GM12878 (cell line): ENCODE results near the gene AK4.

ENCODE experiments used
- ASH2L ChIP-seq: fragments of 300-600, 200-600 bp; sonication (generic); IDR thresholded peaks from 2 replicates; pipeline ENCODE4 v1.6.1; 2017; ENCODE audit warnings: low read depth, mild to moderate bottlenecking, borderline replicate concordance
- CTCF ChIP-seq, 3 experiments: IDR thresholded peaks in 2 of 3; conservative IDR thresholded peaks in 1 of 3; 2 replicates each; pipeline ENCODE4 v1.5.1; 2011; ENCODE audit warnings: low read depth in 3 of 3, low read length in 3 of 3, mild to moderate bottlenecking in 3 of 3, control low read depth in 2 of 3, moderate library complexity in 2 of 3, inconsistent platforms in 1 of 3, mixed read lengths in 1 of 3; ENCODE audit not compliant: control insufficient read depth in 2 of 3, insufficient read depth in 1 of 3; ENCODE audit errors: extremely low read depth in 1 of 3
- EP300 ChIP-seq, 2 experiments: fragments of 150-350 bp in 1 of 2; IDR thresholded peaks; 2 replicates each; pipeline ENCODE4 v1.6.1; 2011 to 2012; ENCODE audit warnings: low read depth in 2 of 2, low read length in 2 of 2, borderline replicate concordance in 1 of 2, improper control_type of control experiment in 1 of 2, inconsistent platforms in 1 of 2; ENCODE audit not compliant: control insufficient read depth in 1 of 2
- FOS ChIP-seq: IDR thresholded peaks from 3 replicates; pipeline ENCODE4 v1.6.1; 2011; ENCODE audit warnings: borderline replicate concordance; ENCODE audit not compliant: insufficient read length; ENCODE audit errors: extremely low read depth
- NBN ChIP-seq: fragments of 450-650 bp; IDR thresholded peaks from 2 replicates; pipeline ENCODE4 v1.6.1; 2016
- NFIC ChIP-seq: IDR thresholded peaks from 2 replicates; pipeline ENCODE4 v1.6.1; 2012; ENCODE audit warnings: low read depth, mild to moderate bottlenecking, inconsistent platforms, low read length, moderate library complexity
- POLR2A ChIP-seq: IDR thresholded peaks from 2 replicates; pipeline ENCODE4 v1.6.1; 2011; ENCODE audit warnings: low read depth, mild to moderate bottlenecking, low read length
- POLR2AphosphoS2 ChIP-seq: IDR thresholded peaks from 2 replicates; pipeline ENCODE4 v1.6.1; 2011; ENCODE audit warnings: low read depth, mild to moderate bottlenecking, low read length, improper control_type of control experiment, moderate library complexity
- SRF ChIP-seq, 2 experiments: IDR thresholded peaks; 2 replicates each; pipeline ENCODE4 v1.6.1; 2011; ENCODE audit warnings: low read depth in 2 of 2, low read length in 2 of 2, mild to moderate bottlenecking in 1 of 2, moderate library complexity in 1 of 2

DNA sequence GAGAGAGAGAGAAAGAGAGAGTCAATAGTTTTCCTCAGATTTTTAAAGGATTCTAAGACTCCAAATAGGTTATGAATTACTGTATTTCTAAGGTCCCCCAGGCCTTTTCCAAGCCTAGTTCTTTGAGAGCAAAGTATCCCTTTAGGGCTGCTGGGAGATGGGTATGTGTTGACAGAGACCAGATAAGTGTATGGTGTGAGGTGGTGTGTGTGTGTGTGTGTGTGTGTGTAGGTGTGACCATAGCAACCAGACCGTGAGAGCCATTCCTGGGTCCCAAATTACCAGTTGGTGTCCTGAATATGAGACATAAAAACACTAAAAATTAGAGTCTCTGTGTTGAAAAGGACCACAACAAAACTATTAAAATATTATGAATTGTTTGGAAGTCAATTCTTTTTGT is 119.7 kb downstream of the AK4 start:
- TF ChIP-seq NBN (no peak), POLR2AphosphoS2 (no peak), ASH2L (no peak), CTCF (IDR thresholded peaks at IDR 0.05 in 2 of 3, conservative IDR thresholded peaks at IDR 0.05 in 1 of 3; ENCODE audit: control insufficient read depth in 2 of 3, extremely low read depth in 1 of 3, insufficient read depth in 1 of 3, low read depth in 3 of 3, low read length in 3 of 3) (no peak), FOS (no peak), SRF (IDR thresholded peaks at IDR 0.05; ENCODE audit: low read depth in 2 of 2, low read length in 2 of 2) (no peak), EP300 (IDR thresholded peaks at IDR 0.05; ENCODE audit: borderline replicate concordance in 1 of 2, control insufficient read depth in 1 of 2, low read depth in 2 of 2, low read length in 2 of 2) (no peak), NFIC (no peak), POLR2A (no peak)
